Lung microvascular endothelial cell (primary cell): ENCODE data around the gene FIGNL1. TPM values are rescaled to one million over a fixed set of nuclear protein-coding genes. Genes with fewer than 3 reads are reported as not detected.

Experiments used
- DNase-seq, 2 donors: peaks; one replicate each; pipeline versions ENCODE4 v3.0.0 to v3.0.0-alpha.2; 2010; ENCODE audit warnings: low read depth in 2 of 2
- total RNA-seq: library from RNA; depleted of rRNA; stranded (reverse); fragments of >200 nt; gene quantifications from 2 replicates; pipeline ENCODE4 v1.2.1, GENCODE V29; 2014

FIGNL1 gene
- total RNA-seq, 1 donor from 2014 or later, result 11.9 TPM

DNA sequence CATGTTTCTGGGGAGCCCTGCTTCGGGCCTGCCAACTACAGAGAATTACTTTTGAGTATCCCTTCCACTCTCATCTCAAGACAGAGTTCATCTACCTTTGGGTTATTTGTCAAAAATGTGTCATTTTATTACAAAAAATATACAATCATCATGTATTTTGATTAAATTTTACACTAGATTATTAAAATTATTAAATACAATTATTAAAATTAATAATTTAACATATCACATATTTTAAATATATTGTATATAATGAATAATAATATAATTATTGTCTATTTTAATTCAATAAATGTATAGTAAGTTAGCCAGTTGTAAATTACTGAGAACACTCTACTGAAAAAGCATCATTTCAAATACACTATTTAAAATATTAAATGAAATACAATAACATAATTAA is 50.9 kb downstream of the FIGNL1 start:
- DNase-seq, result no peak

DNA sequence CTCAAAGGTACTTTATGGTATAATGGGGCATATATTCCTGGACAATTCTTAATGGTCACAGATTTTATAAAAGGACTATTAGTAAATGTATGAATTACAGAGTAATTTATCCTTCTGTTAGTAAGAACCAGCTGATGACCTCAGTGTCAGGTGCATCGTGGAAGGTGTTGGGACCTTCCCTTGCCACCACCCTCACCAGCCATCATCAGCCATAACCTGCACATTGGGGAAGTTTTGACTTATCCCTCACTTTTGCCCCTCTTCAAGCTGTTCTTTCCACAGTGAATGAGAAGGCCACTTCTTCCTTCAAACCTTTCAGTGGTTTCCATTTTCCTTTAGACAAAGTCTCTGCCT is 52.2 kb downstream of the FIGNL1 start:
- DNase-seq, result no peak

DNA sequence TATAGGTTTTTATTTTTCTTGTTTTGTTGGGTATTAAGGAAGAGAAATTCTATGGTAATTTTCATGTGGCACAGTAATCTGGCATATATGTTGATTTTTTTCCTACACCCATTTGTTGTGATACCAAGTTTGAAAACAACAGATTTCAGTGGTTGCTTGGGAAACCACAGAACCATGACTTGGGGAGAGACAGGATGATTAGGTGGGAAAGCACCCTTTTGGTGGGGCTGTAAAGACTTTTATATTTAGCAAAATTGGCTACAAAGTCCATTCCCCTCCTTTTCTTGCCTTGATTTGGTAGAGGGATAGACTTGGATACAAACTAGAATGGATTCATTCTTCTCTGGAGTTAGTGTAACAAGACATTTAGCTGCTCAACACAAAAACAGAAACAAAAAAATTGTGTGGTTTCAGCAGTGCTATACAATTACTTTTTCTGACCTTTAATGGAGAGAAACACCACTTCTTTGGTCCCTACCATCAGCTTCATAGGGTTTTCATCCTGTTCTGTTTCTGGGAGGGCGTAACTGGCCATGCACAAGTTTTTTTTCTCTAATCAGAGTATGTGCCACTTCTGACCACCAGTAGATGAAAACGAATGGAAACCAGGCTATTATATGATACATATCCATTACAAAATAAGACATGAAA is 52.7 kb downstream of the FIGNL1 start:
- no peak for DNase-seq

DNA sequence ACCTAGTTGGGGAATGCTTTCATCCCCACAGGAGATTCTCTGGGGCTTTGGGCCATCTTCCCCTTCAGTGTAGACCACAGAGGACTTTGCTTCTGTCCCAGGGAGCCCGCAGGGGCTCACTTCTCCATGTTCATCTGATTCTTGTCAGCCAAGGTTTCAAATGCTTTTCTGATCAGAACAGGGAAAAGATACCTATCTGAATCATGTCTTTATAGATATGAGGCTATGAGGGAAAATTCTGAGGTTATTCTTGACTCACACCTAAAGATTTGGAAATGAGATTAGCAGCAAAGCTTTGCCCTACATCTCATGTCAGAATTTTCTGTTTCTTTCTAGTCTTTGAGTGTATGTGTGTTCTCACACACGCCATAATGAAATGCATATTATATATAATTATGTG is 53.3 kb downstream of the FIGNL1 start:
- DNase-seq, result no peak

DNA sequence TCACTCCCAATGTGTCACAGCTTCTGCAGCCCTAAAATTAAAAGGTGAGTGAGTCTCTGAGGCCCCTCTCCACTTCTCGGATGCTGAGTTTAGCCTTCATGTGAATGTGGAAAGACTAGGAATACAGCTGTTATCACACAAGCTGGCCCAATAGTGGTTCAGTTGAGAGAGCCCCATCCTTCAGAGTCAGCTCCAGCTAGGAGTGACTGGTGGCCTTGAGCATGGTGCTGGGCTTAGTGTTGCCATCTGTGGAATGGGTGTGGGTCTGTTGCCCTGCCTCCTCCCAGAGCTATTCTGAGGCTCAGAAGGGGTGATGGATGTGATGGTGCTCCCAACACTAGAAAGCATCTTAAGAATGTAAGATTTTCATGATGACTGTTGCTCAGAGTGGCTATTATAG is 55.8 kb downstream of the FIGNL1 start:
- no peak for DNase-seq

Other genes with a start within 250 kb of the FIGNL1 start
- under 0.01 TPM in 2 replicates for gene IKZF1, start 145.6 kb downstream of the FIGNL1 start, total RNA-seq
- not detected in 2 replicates for gene DDC, start 115.1 kb upstream of the FIGNL1 start, total RNA-seq